Subcutaneous abdominal adipose tissue (tissue), 5 donors: Measurements from ENCODE around the gene MSL1.

ENCODE experiments used
- H3K27ac ChIP-seq: one replicate; pipeline ENCODE4 v1.7.0; 2013; ENCODE audit warnings: low read depth, mild to moderate bottlenecking, inconsistent platforms, low read length, moderate library complexity
- H3K27me3 ChIP-seq, 5 donors: one replicate each; pipeline ENCODE4 v1.7.0; 2013; ENCODE audit warnings: low read length in 5 of 5, inconsistent platforms in 1 of 5; ENCODE audit not compliant: control insufficient read depth in 5 of 5, insufficient read depth in 4 of 5
- H3K36me3 ChIP-seq, 5 donors: one replicate each; pipeline ENCODE4 v1.7.0; 2013; ENCODE audit warnings: low read length in 5 of 5; ENCODE audit not compliant: control insufficient read depth in 5 of 5, insufficient read depth in 5 of 5
- H3K4me1 ChIP-seq, 5 donors: one replicate each; pipeline ENCODE4 v1.7.0; 2013; ENCODE audit warnings: low read length in 5 of 5, mild to moderate bottlenecking in 3 of 5, moderate library complexity in 1 of 5; ENCODE audit not compliant: control insufficient read depth in 5 of 5, insufficient read depth in 5 of 5
- H3K4me3 ChIP-seq, 5 donors: one replicate each; pipeline ENCODE4 v1.7.0; 2013; ENCODE audit warnings: low read length in 5 of 5, low read depth in 1 of 5
- H3K9ac ChIP-seq, 5 donors: one replicate each; pipeline ENCODE4 v1.7.0; 2013; ENCODE audit warnings: low read length in 5 of 5, mild to moderate bottlenecking in 4 of 5, moderate library complexity in 3 of 5
- H3K9me3 ChIP-seq, 5 donors: one replicate each; pipeline ENCODE4 v1.7.0; 2013; ENCODE audit warnings: low read length in 5 of 5; ENCODE audit not compliant: control insufficient read depth in 5 of 5
- donor health status: healthy.
- donor health status: healthy.
- donor health status: healthy.
- donor health status: healthy.
- donor health status: healthy.

MSL1 gene

DNA sequence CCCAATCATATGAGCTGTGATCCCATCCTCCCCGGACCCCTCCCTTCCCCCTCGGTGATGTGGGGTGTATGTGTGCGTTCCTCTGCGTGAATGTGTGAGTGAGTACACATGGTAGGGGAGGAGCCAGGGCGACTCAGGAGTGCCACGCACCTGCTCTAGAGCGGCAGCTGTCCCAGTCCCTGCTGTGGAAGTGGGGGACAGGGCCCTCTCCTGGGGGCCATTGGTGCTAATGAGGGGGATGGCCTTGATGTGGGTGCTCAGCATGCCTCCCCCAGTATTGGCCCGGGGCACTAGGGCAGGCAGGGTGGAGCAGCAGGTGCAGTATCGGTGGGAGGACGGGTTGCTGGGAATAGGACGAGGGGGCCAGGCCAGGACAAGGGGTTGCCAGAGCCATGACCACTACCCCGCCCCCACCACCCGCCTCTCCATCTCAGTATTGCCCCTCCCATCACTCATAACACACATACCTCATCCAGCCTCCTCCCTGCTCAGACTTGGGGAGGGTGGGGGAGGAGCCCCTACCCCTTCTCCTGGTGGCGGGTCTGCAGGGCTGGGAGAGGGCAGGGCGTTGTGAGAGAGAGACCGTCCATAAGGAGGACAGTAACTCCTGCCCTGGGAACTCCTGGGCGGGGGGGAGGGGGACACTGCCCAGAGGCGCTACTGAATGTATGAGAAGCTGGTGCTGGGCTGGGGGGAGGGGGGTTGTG is 29.9 kb upstream of the MSL1 start:
- no peaks in the 10 kb centered on the region for H3K9me3 ChIP-seq
- no peaks in the 10 kb centered on the region for H3K27me3 ChIP-seq
- H3K27ac ChIP-seq, result peak overlapping the region; percentile 61
- peaks cover 0 to 92% (median 86%) of the 10 kb centered on the region in 5 donors for H3K36me3 ChIP-seq
- H3K4me1 ChIP-seq, result peaks cover 16 to 46% (median 44%) of the 10 kb centered on the region in 5 donors
- H3K9ac ChIP-seq, result no peak overlapping the region
- H3K4me3 ChIP-seq, result no peak overlapping the region

DNA sequence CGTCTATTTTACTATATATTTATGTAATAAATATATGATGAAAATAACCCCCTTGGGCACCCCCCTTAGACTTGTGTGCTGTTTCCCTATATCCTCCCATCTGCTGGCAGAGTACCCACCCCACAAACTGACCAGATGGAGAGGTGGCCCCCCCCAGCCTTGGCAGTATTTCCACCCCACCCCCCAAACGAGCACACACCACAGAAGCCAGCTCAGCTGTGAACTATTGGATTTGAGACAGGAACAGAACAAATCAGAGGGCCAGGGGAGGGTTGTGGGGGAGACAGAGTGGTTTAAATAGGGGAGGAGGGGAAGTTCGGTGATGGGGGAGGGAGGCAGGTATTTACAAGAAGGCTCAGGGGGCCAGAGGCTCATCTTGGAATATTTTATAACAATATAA is 29.2 kb upstream of the MSL1 start:
- Histone ChIP-seq H3K9ac (no peak overlapping the region), H3K4me1 (peaks cover 23 to 54% (median 51%) of the 10 kb centered on the region in 5 donors), H3K27me3 (no peaks in the 10 kb centered on the region), H3K9me3 (no peaks in the 10 kb centered on the region), H3K27ac (peak overlapping the region; percentile 61), H3K36me3 (peaks cover 0 to 92% (median 86%) of the 10 kb centered on the region in 5 donors), H3K4me3 (no peak overlapping the region)

DNA sequence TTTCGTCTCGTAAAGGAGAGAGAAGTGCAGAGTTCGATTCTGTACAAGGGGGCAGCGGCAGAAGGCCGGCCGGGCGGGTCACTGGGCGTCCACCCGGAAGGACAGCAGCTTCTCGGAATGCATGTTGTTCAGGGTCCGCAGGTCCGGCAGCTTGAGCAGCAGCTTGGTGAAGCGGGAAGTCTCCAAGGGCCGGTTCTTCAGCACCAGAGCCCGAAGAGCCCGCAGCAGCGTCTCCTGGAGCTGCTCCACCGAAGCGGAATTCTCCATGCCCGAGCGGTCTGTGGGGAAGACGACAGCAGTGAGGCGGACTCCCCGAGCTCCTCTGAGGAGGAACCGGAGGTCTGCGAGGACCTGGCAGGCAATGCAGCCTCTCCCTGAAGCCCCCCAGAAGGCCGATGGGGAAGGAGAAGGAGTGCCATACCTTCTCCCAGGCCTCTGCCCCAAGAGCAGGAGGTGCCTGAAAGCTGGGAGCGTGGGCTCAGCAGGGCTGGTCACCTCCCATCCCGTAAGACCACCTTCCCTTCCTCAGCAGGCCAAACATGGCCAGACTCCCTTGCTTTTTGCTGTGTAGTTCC is 28.7 kb upstream of the MSL1 start:
- peaks cover 0 to 92% (median 83%) of the 10 kb centered on the region in 5 donors for H3K36me3 ChIP-seq
- H3K9me3 ChIP-seq, result no peaks in the 10 kb centered on the region
- no peaks in the 10 kb centered on the region for H3K27me3 ChIP-seq
- H3K27ac ChIP-seq, result peak overlapping the region; percentile 61
- H3K4me1 ChIP-seq, result peaks cover 28 to 59% (median 56%) of the 10 kb centered on the region in 5 donors
- peak overlapping the region in 2 of 5 donors; percentile 21 to 23 for H3K9ac ChIP-seq
- H3K4me3 ChIP-seq, result peak overlapping the region in 2 of 5 donors; percentile 6 to 38

GRCh38 chr17:40093580-40094201 is 28.1 kb upstream of the MSL1 start:
- Histone ChIP-seq H3K36me3 (peaks cover 0 to 87% (median 78%) of the 10 kb centered on the region in 5 donors), H3K9ac (peak overlapping the region in 2 of 5 donors; percentile 21 to 23), H3K4me3 (peak overlapping the region in 2 of 5 donors; percentile 6 to 38), H3K4me1 (peaks cover 30 to 65% (median 62%) of the 10 kb centered on the region in 5 donors), H3K27me3 (no peaks in the 10 kb centered on the region), H3K9me3 (no peaks in the 10 kb centered on the region), H3K27ac (peak overlapping the region; percentile 95)

- peaks cover 30 to 72% (median 65%) of the 10 kb centered on the region in 5 donors for H3K4me1 ChIP-seq
- peaks cover 0 to 76% (median 67%) of the 10 kb centered on the region in 5 donors for H3K36me3 ChIP-seq
- H3K27ac ChIP-seq, result peak overlapping the region; percentile 95
- peak overlapping the region in 1 of 5 donors; percentile 25 for H3K9ac ChIP-seq
- H3K27me3 ChIP-seq, result no peaks in the 10 kb centered on the region
- no peaks in the 10 kb centered on the region for H3K9me3 ChIP-seq
- no peak overlapping the region for H3K4me3 ChIP-seq
These were observed 26.9 kb upstream of the MSL1 start for GRCh38 chr17:40094874-40095273.

GRCh38 chr17:40095351-40095943 is 26.3 kb upstream of the MSL1 start:
- Histone ChIP-seq H3K36me3 (peaks cover 0 to 70% (median 62%) of the 10 kb centered on the region in 5 donors), H3K9me3 (no peaks in the 10 kb centered on the region), H3K4me1 (peaks cover 30 to 78% (median 69%) of the 10 kb centered on the region in 5 donors), H3K27me3 (peaks cover 0 to under 1% (median 0%) of the 10 kb centered on the region in 5 donors), H3K9ac (peak overlapping the region in 2 of 5 donors; percentile 0 to 25), H3K27ac (peak overlapping the region; percentile 95), H3K4me3 (peak overlapping the region in 1 of 5 donors; percentile 24)

- no peaks in the 10 kb centered on the region for H3K9me3 ChIP-seq
- peaks cover 0 to 64% (median 60%) of the 10 kb centered on the region in 5 donors for H3K36me3 ChIP-seq
- H3K4me1 ChIP-seq, result peaks cover 37 to 84% (median 74%) of the 10 kb centered on the region in 5 donors
- peak overlapping the region in 4 of 5 donors; percentile 1 to 59 (median 28) for H3K9ac ChIP-seq
- H3K4me3 ChIP-seq, result peak overlapping the region; percentile 11 to 92 (median 55)
- H3K27ac ChIP-seq, result peak overlapping the region; percentile 95
- H3K27me3 ChIP-seq, result peaks cover 0 to 7% (median 0%) of the 10 kb centered on the region in 5 donors
These were observed 25.6 kb upstream of the MSL1 start for GRCh38 chr17:40095944-40096791.

- H3K27ac ChIP-seq, result peak overlapping the region; percentile 95
- H3K27me3 ChIP-seq, result peaks cover 0 to 8% (median 0%) of the 10 kb centered on the region in 5 donors
- no peaks in the 10 kb centered on the region for H3K9me3 ChIP-seq
- H3K4me3 ChIP-seq, result peak overlapping the region; percentile 55 to 100 (median 77)
- H3K4me1 ChIP-seq, result peaks cover 39 to 88% (median 82%) of the 10 kb centered on the region in 5 donors
- peaks cover 0 to 56% (median 54%) of the 10 kb centered on the region in 5 donors for H3K36me3 ChIP-seq
- H3K9ac ChIP-seq, result peak overlapping the region in 4 of 5 donors; percentile 49 to 81 (median 53)
These were observed 24.7 kb upstream of the MSL1 start for GRCh38 chr17:40097087-40097486.
